HepG2 (cell line): ENCODE data around the gene FAM174B. TPM values are rescaled to one million over a fixed set of nuclear protein-coding genes. Genes with fewer than 3 reads are reported as not detected.

Experiments
- ATAD3A ChIP-seq: sonication (generic); formaldehyde crosslinking; IDR thresholded peaks from 2 replicates; pipeline ENCODE4 v1.4.0; 2020; ENCODE audit warnings: missing genetic modification reagents
- FOXA1 ChIP-seq, 2 experiments: fragments of 450-650 bp in 1 of 2; sonication (generic) in 1 of 2; formaldehyde crosslinking in 1 of 2; IDR thresholded peaks; 2 replicates each; pipeline versions ENCODE4 v1.4.0 to v1.6.1; 2016 to 2020; ENCODE audit warnings: missing genetic modification reagents in 1 of 2
- GABPA ChIP-seq, 2 experiments: IDR thresholded peaks; 2 replicates each; pipeline ENCODE4 v1.6.1; 2011 to 2016; ENCODE audit warnings: low read depth in 2 of 2, low read length in 1 of 2, missing biosample characterization in 1 of 2, missing genetic modification characterization in 1 of 2
- HDAC2 ChIP-seq: sonication (generic); formaldehyde crosslinking; IDR thresholded peaks from 2 replicates; pipeline ENCODE4 v1.4.0; 2020; ENCODE audit warnings: missing genetic modification reagents
- KDM3A ChIP-seq: IDR thresholded peaks from 2 replicates; pipeline ENCODE4 v1.6.1; 2018; ENCODE audit warnings: low read depth, missing compliant biosample characterization
- KLF16 ChIP-seq, 2 experiments: sonication (generic) in 1 of 2; formaldehyde crosslinking in 1 of 2; IDR thresholded peaks; 2 replicates each; pipeline versions ENCODE4 v1.6.1 to v1.8.0; 2016 to 2023; ENCODE audit warnings: missing genetic modification reagents in 2 of 2, missing compliant biosample characterization in 1 of 2
- MAFG ChIP-seq: sonication (generic); formaldehyde crosslinking; IDR thresholded peaks from 2 replicates; pipeline ENCODE4 v1.5.1; 2020; ENCODE audit warnings: mild to moderate bottlenecking, missing genetic modification reagents
- MAZ ChIP-seq, 2 experiments: sonication (generic) in 1 of 2; formaldehyde crosslinking in 1 of 2; IDR thresholded peaks; 2 replicates each; pipeline versions ENCODE4 v1.5.0 to v1.6.1; 2012 to 2020; ENCODE audit warnings: low read depth in 2 of 2, mild to moderate bottlenecking in 2 of 2, borderline replicate concordance in 1 of 2, improper control_type of control experiment in 1 of 2, low read length in 1 of 2, missing genetic modification reagents in 1 of 2, moderate library complexity in 1 of 2
- MIER3 ChIP-seq: IDR thresholded peaks from 2 replicates; pipeline ENCODE4 v1.6.1; 2016; ENCODE audit warnings: missing compliant biosample characterization, borderline replicate concordance
- PPARG ChIP-seq: conservative IDR thresholded peaks from 2 replicates; pipeline ENCODE4 v1.6.1; 2016; ENCODE audit warnings: missing biosample characterization, missing genetic modification reagents
- SOX6 ChIP-seq, 2 experiments: fragments of 450-650 bp in 1 of 2; sonication (generic) in 1 of 2; formaldehyde crosslinking in 1 of 2; IDR thresholded peaks; 2 replicates each; pipeline versions ENCODE4 v1.4.0 to v1.6.1; 2017 to 2020; ENCODE audit warnings: antibody characterized with exemption in 1 of 2, mild to moderate bottlenecking in 1 of 2, missing genetic modification reagents in 1 of 2
- TARDBP ChIP-seq: sonication (generic); formaldehyde crosslinking; IDR thresholded peaks from 2 replicates; pipeline ENCODE4 v1.8.0; 2022; ENCODE audit warnings: mild to moderate bottlenecking, missing genetic modification reagents
- ZNF124 ChIP-seq: sonication (generic); formaldehyde crosslinking; IDR thresholded peaks from 2 replicates; pipeline ENCODE4 v1.4.0; 2020; ENCODE audit warnings: missing genetic modification reagents
- ZNF331 ChIP-seq: sonication (generic); formaldehyde crosslinking; IDR thresholded peaks from 2 replicates; pipeline ENCODE4 v1.4.0; 2020; ENCODE audit warnings: missing genetic modification reagents
- ZNF34 ChIP-seq: sonication (generic); formaldehyde crosslinking; IDR thresholded peaks from 2 replicates; pipeline ENCODE4 v1.4.0; 2020; ENCODE audit warnings: mild to moderate bottlenecking, missing genetic modification reagents, borderline replicate concordance
- ZNF616 ChIP-seq: sonication (generic); formaldehyde crosslinking; IDR thresholded peaks from 2 replicates; pipeline ENCODE4 v1.5.0; 2020; ENCODE audit warnings: low read depth, mild to moderate bottlenecking, missing genetic modification reagents
- ZNF660 ChIP-seq: sonication (generic); formaldehyde crosslinking; IDR thresholded peaks from 2 replicates; pipeline ENCODE4 v1.5.1; 2020; ENCODE audit warnings: mild to moderate bottlenecking, low read depth, missing genetic modification reagents, borderline replicate concordance
- ZNF7 ChIP-seq: IDR thresholded peaks from 2 replicates; pipeline ENCODE4 v1.6.1; 2016; ENCODE audit warnings: missing biosample characterization, missing genetic modification reagents
- ZNF780A ChIP-seq: sonication (generic); formaldehyde crosslinking; IDR thresholded peaks from 2 replicates; pipeline ENCODE4 v1.8.0; 2022; ENCODE audit warnings: mild to moderate bottlenecking, missing genetic modification reagents, moderate library complexity
- polyA plus RNA-seq, 8 experiments: library from polyadenylated mRNA; depleted of rRNA in 3 of 8; stranded (reverse) in 7 of 8; unstranded in 1 of 8; fragments of >200 nt; fragmentation: Illumina TruSeq in 4 of 8; extraction: Trizol in 4 of 8; gene quantifications; 2 replicates each; pipeline versions ENCODE4 v1.2.1 to v1.2.3, GENCODE V29; 2011 to 2016; ENCODE audit warnings: low read depth in 4 of 8, missing spikeins in 1 of 8, mixed read lengths in 1 of 8; ENCODE audit not compliant: insufficient read depth in 1 of 8
- total RNA-seq, 5 experiments: library from RNA; depleted of rRNA; stranded (reverse); fragments of >200 nt; fragmentation: Illumina TruSeq; extraction: Trizol; gene quantifications; 2 replicates each; pipeline ENCODE4 v1.2.3, GENCODE V29; 2016; ENCODE audit warnings: low read depth in 1 of 5
- TF ChIP-seq, protein P1 (sequence below): sonication (generic); IDR thresholded peaks from 2 replicates; pipeline ENCODE4 v1.6.1; 2016; ENCODE audit warnings: low read depth, borderline replicate concordance
- TF ChIP-seq, protein P2 (sequence below): sonication (generic); formaldehyde crosslinking; IDR thresholded peaks from 2 replicates; pipeline ENCODE4 v1.5.0; 2020; ENCODE audit warnings: missing genetic modification reagents
- TF ChIP-seq, protein P3 (sequence below): sonication (generic); formaldehyde crosslinking; IDR thresholded peaks from 2 replicates; pipeline ENCODE4 v1.5.0; 2020; ENCODE audit warnings: missing genetic modification reagents, mild to moderate bottlenecking, borderline replicate concordance
- TF ChIP-seq, protein P4 (sequence below): sonication (generic); formaldehyde crosslinking; conservative IDR thresholded peaks from 2 replicates; pipeline ENCODE4 v1.8.0; 2022; ENCODE audit warnings: missing genetic modification reagents

Gene FAM174B
- total and polyA plus RNA-seq, 2 of the 13 experiments (the other 11 are each of a cell fraction or from before 2014, with no cell fraction given): 0.90 to 2.1 TPM

DNA sequence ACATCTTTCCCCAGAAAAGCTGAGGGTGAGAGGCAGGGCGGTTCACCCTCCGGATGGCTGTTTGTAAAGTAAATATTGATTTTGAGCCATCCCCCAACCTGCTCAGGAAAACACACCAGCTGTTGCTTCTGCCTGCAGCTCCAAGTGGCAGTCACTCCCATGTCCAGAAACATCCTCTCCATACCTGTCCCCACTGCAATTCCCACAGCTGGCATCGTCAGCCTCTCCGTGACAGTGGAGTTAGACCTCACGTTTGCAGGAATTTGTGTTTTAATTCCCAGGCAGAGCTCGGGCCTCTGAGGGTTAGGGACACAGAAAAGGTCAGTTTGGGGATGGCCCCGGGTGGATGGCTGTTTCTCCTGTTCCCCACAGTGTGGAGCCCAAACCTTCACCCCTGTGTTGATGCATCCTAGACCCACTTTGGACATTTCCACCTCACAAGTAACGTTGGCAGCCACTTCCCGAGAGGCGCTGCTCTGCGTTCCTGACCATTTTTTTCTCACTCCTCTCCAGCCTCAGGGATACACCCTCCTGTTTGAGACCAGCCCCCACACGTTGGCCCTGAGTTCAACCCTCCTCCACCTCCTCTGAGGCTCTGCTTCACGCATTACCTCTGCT, 11.8 kb upstream of the FAM174B start (continued):
- TF ChIP-seq SOX6 (IDR thresholded peaks at IDR 0.05): no peak
- no peak for TF ChIP-seq SOX6 (CRISPR knock-in tag; IDR thresholded peaks at IDR 0.05)
- TF ChIP-seq GABPA (IDR thresholded peaks at IDR 0.05; ENCODE audit: low read depth, low read length): no peak
- TF ChIP-seq GABPA (CRISPR knock-in tag; IDR thresholded peaks at IDR 0.05; ENCODE audit: low read depth): no peak
- TF ChIP-seq, protein P1, sequence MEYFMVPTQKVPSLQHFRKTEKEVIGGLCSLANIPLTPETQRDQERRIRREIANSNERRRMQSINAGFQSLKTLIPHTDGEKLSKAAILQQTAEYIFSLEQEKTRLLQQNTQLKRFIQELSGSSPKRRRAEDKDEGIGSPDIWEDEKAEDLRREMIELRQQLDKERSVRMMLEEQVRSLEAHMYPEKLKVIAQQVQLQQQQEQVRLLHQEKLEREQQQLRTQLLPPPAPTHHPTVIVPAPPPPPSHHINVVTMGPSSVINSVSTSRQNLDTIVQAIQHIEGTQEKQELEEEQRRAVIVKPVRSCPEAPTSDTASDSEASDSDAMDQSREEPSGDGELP: peak; percentile 90
- no peak for TF ChIP-seq KLF16 (CRISPR knock-in tag; IDR thresholded peaks at IDR 0.05)
- TF ChIP-seq TARDBP (CRISPR knock-in tag): peak; percentile 42; the same call in 1 of the 2 replicates
- TF ChIP-seq MAFG (CRISPR knock-in tag): no peak
- TF ChIP-seq ZNF331 (CRISPR knock-in tag): peak; percentile 29; the same call in 1 of the 2 replicates
- 0 out of 2 replicates have a peak, but pooled peaks have one; percentile 38 for TF ChIP-seq MIER3 (CRISPR knock-in tag)
- no peak for TF ChIP-seq MAZ (IDR thresholded peaks at IDR 0.05; ENCODE audit: borderline replicate concordance, low read depth, low read length)
- no peak for TF ChIP-seq MAZ (CRISPR knock-in tag; IDR thresholded peaks at IDR 0.05; ENCODE audit: low read depth)
- TF ChIP-seq KDM3A (CRISPR knock-in tag): no peak
- TF ChIP-seq, protein P2, sequence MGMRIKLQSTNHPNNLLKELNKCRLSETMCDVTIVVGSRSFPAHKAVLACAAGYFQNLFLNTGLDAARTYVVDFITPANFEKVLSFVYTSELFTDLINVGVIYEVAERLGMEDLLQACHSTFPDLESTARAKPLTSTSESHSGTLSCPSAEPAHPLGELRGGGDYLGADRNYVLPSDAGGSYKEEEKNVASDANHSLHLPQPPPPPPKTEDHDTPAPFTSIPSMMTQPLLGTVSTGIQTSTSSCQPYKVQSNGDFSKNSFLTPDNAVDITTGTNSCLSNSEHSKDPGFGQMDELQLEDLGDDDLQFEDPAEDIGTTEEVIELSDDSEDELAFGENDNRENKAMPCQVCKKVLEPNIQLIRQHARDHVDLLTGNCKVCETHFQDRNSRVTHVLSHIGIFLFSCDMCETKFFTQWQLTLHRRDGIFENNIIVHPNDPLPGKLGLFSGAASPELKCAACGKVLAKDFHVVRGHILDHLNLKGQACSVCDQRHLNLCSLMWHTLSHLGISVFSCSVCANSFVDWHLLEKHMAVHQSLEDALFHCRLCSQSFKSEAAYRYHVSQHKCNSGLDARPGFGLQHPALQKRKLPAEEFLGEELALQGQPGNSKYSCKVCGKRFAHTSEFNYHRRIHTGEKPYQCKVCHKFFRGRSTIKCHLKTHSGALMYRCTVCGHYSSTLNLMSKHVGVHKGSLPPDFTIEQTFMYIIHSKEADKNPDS (CRISPR knock-in tag): no peak
- TF ChIP-seq ZNF660: no peak
- peak; percentile 28; the same call in 1 of the 2 replicates for TF ChIP-seq ZNF7 (CRISPR knock-in tag)
- no peak for TF ChIP-seq ATAD3A
- no peak for TF ChIP-seq ZNF780A
- TF ChIP-seq PPARG (CRISPR knock-in tag): no peak
- TF ChIP-seq, protein P3, sequence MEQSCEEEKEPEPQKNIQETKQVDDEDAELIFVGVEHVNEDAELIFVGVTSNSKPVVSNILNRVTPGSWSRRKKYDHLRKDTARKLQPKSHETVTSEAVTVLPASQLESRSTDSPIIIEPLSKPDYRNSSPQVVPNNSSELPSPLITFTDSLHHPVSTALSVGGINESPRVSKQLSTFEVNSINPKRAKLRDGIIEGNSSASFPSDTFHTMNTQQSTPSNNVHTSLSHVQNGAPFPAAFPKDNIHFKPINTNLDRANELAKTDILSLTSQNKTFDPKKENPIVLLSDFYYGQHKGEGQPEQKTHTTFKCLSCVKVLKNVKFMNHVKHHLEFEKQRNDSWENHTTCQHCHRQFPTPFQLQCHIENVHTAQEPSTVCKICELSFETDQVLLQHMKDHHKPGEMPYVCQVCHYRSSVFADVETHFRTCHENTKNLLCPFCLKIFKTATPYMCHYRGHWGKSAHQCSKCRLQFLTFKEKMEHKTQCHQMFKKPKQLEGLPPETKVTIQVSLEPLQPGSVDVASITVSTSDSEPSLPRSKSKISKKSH (CRISPR knock-in tag): no peak
- TF ChIP-seq ZNF616 (CRISPR knock-in tag): no peak
- TF ChIP-seq ZNF34 (CRISPR knock-in tag): no peak
- TF ChIP-seq, protein P4, sequence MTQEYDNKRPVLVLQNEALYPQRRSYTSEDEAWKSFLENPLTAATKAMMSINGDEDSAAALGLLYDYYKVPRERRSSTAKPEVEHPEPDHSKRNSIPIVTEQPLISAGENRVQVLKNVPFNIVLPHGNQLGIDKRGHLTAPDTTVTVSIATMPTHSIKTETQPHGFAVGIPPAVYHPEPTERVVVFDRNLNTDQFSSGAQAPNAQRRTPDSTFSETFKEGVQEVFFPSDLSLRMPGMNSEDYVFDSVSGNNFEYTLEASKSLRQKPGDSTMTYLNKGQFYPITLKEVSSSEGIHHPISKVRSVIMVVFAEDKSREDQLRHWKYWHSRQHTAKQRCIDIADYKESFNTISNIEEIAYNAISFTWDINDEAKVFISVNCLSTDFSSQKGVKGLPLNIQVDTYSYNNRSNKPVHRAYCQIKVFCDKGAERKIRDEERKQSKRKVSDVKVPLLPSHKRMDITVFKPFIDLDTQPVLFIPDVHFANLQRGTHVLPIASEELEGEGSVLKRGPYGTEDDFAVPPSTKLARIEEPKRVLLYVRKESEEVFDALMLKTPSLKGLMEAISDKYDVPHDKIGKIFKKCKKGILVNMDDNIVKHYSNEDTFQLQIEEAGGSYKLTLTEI (CRISPR knock-in tag): no peak
- peak; percentile 61; the same call in 1 of the 2 replicates for TF ChIP-seq FOXA1 (IDR thresholded peaks at IDR 0.05)
- TF ChIP-seq FOXA1 (CRISPR knock-in tag; IDR thresholded peaks at IDR 0.05): peak; percentile 94
- peak; percentile 58; the same call in 1 of the 2 replicates for TF ChIP-seq HDAC2 (CRISPR knock-in tag)
- TF ChIP-seq ZNF124 (CRISPR knock-in tag): no peak
